Superior temporal gyrus (tissue), 1 donor: ENCODE measurements around the gene MAP1LC3C.
A peak's percentile ranks its signal among the peaks of the same experiment; 100 is the strongest.

Source experiments
- DNase-seq: peaks from one replicate; pipeline ENCODE4 v3.0.0-alpha.2; 2016; ENCODE audit errors: extremely low spot score

Gene MAP1LC3C

DNA sequence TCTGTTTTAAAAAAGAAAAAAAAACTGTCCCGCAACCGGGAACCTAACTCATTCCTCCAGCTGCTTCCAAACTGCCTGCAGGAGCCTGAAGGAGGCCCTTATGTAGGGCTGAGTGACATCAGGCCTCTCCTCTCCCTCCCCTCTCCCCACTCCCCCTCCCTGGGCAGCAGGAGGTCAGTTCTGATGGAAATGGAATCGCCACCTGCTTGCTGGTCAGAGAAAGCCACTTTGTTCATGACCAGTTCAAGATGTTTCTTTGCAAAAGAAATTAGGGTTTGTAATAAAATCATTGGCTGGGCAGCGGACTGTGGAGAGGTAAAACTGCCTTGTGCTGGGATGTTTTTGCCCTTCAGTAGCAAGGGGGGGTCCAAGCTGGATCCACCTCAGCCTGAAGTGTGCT, at the start of gene MAP1LC3C:
TSS of gene MAP1LC3C (minus strand) at position 73 of the 400 bp plus-strand sequence. CDS start 90 bp downstream, outside the sequence.
- DNase-seq: no peak

DNA sequence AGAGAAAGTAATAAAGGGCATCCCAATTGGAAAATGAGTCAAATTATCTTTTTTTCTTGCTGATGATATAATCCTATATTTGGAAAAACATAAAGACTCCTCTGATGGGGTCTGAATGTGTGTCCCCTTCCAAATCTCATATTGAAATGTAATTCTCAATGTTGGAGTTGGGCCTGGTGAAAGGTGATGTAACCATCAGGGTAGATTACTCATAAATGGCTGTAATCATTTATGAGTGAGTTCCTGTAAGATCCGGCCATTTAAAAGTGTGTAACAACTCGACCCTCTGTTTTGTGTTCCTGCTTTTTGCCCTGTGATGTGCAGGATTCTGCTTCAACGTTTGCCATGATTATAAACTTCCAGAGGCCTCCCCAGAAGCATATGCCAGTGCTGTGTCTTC, 44.3 kb upstream of the MAP1LC3C start:
- DNase-seq: no peak

DNA sequence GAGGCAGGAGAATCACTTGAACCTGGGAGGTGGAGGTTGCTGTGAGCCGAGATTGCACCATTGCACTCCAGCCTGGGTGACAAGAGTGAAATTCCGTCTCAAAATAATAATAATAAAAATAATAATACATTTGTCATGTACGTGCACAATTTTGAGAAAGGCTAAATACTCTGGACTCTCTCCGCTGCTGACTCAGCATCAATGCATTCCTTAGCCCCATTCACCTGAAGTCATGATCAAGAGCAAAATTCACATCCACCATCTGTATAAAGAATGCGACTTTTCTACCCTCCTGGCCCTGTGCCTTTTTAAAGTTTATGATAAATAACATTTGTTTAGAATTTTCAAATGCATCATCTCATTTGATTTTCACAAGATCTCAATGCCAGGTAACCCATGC, 35.5 kb upstream of the MAP1LC3C start:
- DNase-seq: no peak

DNA sequence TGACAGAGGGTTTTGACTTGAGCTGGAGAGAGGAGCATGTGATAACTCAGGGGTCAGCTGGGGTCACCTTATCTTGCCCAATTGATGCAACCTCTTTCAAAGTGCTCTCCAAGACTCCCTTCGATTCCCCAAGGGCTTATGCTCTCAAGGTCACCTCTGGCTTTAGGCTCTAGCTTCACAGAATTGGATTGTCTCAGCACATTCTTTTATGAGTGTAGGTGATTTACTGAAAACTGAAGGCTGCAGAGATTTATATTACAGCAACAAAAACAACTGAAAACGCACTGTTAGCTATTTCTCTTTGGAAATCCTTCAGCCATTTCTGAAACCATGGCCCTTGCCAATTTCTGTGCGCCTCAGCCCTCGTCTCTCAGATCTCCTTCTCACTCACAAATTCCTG, 34.5 kb upstream of the MAP1LC3C start:
- no peak for DNase-seq

DNA sequence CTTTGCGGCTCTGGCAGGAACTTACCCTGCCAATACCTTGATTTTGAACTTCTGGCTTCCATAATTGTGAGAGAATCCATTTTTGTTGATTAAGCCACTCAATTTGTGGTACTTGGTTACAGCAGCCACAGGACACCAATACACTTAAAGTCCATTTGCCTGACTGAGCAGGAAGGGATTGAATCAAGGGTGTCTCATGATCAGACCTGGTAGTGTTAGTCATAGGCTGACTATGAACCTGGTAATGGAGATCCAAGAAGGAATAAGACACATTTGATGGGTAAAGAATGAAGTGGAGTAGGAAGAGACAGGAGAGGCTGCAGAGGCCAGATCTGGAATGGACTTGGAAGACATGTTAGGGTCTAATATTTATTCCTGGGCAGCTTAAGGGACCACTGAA, 31.2 kb upstream of the MAP1LC3C start:
- no peak for DNase-seq

DNA sequence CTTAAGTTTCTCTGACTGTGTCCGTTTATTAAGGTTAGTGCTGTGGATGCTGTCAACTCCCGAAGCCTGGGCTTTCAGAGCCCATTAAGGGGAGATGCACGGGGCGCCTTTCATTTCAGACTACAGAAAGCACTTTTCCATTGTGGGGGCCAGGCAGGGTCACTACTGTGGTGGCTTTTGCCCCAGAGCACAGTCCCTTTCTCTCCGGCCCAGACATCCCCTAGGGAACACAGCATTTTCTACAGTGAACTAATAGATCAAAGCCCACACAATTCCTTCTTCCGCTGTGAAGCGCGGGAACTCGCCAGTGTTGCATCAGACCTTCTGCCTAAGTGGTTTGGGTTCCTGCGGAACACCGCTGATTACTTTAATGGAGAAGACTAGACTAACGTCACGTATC, 26.8 kb upstream of the MAP1LC3C start:
- no peak for DNase-seq

DNA sequence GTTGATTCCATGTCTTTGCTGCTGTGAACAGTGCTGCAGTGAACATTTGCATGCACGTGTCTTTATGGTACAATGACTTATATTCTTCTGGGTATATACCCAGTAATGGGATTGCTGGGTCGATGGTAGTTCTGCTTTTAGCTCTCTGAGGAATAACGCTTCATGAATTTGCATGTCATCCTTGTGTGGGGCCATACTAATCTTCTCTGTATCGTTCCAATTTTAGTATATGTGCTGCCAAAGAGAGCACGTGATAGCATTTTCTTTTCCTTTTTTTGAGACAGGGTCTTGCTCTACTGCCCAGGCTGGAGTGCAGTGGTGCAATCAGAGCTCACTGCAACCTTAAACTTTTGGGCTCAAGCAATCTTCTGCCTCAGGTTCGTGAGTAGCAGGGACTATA, 24.9 kb upstream of the MAP1LC3C start:
- DNase-seq: no peak

DNA sequence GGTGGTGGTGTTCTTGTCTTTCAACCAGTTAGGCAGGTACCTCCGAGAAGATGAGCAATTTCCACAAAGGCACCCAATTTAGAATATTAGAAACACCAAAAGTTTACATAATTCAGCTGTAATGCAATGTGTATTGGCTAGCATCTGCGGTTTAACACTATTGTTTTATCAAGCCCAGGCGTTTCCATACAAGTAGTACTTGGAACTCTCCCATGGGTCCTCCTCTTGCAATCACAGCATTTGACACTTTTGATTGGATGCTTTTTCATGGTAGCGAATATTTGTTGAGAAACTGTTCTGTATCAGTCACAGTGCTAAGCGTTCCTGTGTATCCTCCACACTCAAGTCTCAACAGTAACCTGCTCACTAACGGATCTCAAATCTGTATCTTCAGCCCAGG, 20.1 kb upstream of the MAP1LC3C start:
- no peak for DNase-seq

DNA sequence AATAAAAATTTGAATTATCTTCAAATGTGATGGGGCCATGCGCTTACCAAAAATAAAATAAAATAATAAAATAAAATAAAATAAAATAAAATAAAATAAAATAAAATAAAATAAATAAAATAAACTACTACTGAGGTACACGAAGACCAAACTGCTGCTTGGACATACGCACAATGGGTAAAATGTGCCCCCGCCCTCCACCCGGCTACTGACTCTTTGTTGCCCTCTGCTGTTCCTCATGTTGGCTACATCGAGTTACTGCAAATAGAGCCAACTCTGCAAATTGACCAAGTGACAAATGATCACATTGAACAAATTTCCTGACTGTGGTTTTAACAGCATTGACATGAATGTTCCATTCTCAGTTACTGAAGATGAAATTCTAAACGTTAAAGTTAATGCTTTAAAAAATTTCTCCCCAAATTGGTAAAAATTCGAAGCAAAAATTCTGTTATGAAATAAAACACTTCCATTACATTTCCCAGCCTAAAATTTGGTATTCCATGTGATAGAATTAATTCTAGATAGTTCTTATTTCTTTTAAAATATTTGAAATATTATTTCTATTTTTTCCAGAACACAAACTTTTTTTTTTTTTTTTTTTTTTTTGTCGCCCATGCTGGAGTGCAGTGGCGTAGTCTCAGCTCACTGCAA, 18.8 kb upstream of the MAP1LC3C start:
- DNase-seq: peak; percentile 85

DNA sequence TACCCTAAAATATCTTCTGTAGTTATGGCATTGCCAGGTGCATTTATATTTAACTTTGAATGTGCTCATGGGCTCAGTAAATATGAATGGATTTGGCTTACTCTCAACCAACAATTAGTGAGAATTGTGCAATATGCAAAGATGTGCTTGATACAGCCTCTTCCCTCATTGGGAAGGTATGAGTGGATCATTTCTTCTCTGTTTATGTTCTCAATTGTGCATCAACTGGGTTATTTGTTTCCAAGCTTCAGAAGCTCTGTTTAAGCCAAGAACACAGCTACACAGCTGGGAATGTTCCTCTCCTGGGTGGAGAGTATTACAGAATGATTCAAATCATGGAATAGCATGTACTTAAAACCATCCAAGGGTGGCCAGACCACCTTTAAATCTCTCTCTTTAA, 17.6 kb upstream of the MAP1LC3C start:
- no peak for DNase-seq

DNA sequence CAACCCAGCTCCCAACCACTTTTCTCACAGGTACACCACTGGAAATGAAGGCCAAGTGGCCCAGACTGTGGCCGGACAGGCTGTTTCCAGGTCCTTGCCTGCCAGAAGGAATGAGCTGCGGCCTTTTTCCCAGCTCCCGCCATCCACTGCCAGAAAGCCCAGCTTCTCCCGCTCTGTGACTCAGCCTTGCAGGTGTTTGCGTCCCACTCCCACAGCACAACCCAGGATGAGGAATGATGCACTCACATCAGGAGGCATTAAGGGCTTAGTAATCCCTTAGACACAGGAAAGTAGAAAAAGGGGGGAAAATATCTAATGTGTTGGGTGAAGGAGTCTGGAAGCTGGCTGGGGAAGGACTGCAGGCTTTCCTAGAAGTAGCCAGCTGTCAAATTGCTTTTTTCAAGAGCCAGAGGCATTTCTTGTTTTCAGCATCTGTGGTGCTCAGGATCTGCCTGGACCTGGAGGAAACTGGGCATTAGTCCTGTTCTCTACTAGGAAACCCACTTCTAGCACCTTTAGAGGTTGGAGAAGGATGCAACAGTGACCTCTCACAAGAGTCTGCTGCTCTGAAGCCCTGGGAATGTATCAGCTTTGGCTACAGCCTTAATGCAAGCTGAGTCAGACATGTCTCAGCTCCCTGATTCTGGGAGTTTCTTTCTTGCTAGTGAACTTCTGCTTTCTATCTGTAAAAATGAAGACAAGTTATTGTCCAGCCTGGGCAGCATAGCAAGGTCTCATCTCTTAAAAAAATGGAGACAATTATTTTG, 13.2 kb upstream of the MAP1LC3C start:
- DNase-seq: no peak

DNA sequence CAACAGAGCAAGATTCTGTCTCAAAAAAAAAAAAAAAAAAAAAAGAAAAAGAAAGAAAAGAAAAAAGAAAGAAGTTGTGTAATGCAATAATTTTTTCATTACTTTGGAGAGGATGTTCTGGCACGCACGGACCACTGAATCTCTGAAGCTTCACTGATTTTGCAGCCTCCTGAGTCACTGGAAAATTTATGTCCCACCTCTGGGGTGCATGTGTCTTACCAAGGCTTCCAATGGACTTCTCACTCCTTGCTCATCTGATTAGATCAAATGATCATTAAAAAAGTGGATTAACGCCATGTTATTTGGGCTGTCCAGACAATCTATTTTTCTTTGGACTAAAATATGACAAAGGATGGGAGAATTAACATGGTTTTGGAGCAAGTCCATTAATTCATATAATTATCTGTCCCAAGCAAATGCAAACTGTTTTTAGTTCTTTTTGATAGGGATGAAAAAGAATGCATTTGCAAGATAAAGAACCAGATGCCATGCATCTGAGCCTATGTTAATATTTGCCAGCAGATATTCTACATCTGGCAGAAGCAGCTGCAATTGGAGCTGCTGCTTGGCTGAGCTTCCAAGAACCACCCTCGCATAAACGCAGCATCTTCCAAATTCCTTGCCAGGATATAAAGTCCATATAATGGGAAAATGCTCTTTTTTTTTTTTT, 10.1 kb upstream of the MAP1LC3C start:
- no peak for DNase-seq

DNA sequence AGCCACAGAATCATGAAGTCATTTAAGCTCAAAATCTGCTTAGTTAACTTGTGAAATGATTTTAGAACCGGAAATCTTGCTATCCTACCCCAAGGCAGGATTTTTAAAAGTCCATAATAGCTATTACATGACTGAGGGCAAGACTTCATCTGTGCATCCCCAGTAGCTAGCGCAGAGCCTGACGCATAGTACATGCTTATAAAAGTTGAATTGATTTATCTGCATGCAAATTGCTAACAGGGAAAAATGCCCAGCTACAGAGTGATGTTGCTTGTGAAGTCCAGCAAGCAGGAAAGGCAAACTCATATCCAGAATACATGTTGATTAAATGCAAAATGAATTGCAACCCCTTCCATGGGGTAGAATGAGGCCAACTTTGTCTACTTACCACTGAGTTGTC, 8.1 kb upstream of the MAP1LC3C start:
- no peak for DNase-seq

DNA sequence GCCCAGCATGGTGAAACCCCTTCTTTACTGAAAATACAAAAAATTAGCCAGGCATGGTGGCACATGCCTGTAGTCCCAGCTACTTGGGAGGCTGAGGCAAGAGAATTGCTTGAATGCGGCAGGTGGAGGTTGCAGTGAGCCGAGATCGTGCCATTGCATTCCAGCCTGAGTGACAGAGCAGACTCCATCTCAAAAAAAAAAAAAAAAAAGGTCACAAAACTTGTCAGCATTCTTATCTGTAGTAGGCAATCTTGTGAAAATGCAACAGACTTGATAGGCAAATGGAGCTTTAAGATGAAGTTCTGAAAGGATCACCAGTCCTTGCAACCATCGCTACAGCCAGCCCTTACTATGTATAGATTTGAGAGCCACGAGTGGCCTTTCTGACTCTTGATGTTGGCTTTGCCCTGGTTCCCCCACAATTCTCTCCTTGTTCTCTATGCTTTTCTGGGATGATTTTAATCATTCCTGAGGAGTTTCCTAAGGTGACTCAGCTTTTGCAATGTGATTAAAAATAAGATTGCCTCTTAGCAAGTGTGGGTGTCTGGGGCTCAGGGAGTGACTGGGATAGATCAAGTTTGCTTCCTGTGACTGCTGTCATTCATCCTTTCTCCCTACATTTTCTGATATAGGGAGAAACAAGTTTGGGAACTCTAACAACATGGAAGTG, 7.1 kb upstream of the MAP1LC3C start:
- DNase-seq: no peak

DNA sequence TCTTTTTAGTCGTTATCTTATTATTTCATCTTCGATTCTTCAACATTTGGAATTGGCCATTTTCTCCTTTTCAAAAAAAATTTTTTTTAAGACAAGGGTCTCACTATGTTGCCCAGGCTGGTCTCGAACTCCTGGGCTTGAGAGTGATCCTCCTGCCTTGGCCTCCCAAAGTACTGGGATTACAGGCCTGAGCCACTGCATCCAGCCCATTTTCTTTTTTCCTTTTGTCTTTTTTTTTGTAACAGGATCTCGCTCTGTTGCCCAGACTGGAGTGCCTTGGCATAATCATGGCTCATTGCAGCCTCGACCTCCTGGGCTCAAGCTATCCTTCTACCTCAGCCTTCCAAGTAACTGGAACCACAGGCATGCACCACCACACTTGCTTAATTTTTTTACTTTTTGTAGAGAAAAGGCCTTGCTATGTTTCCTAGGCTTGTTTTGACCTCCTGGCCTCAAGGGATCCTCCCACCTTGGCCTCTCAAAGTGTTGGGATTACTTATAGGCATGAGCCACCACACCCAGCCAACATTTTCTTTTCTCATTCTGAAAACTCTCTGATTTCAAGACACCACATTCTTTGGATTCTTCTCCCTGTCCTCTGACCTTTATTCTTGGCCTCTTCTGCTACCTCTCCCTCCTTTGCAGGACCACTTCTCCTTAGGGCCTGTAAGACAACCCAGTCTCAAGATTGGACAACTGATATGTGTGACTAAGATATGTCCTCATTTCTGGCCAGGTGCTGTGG, 6.0 kb upstream of the MAP1LC3C start:
- DNase-seq: no peak

DNA sequence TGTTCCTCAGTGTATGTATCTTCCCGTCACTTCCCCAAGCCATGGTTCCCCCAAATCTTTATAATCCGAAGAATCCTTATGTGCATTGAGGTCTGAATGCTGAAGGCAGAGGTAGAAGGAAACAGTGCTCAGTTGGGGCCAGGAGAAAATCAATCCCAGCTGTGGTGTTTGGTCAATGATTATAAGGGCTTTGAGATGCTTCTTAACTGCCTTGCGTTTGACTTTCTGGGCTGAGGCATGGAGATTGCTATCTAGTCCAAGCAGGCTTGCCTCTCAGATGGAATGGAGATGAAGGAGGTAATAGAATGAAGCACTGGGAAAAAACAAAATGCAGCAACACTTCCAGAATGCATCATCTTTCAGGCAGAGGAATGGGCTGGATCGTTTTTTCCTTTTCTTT, 3.6 kb upstream of the MAP1LC3C start:
- no peak for DNase-seq

DNA sequence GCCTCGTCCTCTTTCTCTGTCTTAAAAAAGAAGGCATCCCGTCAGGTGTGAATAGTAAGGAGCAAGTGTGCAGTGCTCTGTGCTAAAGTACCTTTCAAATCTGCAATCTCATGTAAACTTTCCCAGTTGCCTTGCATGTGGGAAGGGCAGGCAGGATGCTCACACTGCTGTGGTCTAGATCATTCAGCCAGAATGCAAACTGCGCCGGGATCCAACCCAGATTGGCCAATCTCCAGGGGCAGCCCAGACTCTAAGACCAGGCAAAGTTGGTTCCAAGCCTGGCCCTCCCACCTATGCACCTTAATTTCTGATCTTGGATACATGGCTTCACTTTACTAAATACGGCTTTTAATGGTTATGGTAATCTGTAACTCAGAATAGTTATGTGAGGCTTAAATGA, 3.2 kb upstream of the MAP1LC3C start:
- no peak for DNase-seq

DNA sequence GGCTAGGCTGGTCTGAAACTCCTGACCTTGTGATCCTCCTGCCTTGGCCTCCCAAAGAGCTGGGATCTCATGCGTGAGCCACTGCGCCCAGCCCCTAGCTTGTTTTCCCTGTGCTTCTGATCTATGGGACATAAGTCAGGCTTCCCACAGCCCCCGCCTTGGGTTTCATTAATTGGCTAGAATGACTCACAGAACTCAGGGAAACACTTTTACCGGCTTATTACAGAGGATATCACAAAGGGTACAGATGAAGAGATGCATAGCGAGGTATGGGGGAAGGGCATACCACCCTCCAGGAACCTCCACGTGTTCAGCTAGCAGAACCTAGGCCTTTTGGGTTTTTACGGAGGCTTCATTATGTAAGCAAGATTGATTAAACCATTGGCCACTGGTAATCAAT, 1.5 kb upstream of the MAP1LC3C start:
- DNase-seq: no peak

DNA sequence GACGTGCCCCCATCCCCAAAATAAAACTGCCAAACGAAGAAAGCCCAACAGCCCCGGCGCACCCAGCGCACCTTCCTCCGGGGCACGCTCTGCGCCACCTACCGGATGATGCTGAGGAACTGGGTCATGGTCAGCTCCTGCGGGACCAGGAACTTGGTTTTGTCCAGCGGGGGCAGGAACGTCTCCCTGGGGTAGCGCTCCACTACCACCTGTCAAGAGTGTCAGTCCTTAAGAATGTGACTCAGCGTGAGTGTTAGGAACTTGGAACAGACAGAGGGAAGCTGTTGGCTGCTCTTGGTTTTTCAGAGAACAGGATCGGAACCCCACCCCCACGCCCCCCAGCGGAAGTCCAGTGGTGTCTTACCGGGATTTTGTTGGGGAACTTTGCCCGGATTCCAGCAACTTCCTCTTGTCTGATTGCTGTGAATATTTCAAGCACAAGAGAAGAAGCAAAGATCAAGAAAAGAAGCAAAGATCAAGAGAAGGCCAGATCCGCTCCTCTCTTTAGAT, 431 bp downstream of the MAP1LC3C start:
- no peak for DNase-seq

DNA sequence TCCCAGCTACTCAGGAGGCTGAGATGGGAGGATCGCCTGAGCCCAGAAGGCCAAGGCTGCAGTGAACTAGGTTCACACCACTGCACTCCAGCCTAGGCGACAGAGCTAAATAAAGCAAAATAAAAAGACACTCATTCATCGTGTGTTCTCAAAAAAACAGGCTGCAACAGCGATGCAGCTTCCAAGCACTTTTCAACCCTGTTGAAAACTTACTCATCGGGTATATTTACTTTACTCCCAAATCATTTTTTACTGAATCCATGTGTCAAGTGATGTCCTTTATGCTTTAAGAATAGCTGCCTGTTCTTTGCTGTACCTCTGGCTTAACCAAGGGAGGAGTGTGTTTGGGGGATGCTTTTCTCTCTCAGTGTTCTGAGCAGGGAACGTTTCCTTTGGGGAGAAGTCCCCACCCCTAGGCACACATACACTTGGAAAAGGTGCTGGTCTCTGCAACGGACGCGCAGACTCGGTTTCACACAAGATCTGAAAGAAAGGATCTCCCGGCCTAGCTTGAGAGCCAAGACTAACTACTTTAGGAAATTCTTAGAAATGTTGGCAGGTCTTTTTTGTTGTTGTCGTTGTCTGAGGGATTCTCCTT, 1.4 kb downstream of the MAP1LC3C start:
- DNase-seq: no peak

DNA sequence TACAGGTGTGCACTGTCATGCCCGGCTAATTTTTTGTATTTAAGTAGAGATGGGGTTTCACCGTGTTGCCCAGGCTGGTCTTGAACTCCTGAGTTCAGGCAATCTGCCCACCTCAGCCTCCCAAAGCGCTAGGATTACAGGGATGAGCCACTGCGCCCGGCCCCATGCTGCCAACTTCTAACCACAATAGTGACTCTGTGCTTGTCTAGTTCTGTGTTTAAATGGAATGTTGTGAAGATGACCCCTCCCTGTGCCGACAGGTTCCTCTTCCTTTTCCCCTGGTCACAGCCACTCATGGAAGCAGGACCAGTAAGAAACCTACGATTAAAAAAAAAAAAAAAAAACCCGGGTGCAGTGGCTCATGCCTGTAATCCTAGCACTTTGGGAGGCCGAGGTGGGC, 4.7 kb downstream of the MAP1LC3C start:
- DNase-seq: no peak
